ENCODE results near the gene GDF7.

The GDF7 gene

GRCh38 chr2:20630967-20631366, 36.0 kb upstream of the GDF7 start:
- no peak for TF ChIP-seq TARDBP (IDR thresholded peaks at IDR 0.05)
- TF ChIP-seq SP1 (IDR thresholded peaks at IDR 0.05): no peak
- no peak for TF ChIP-seq LEF1 (IDR thresholded peaks at IDR 0.05; ENCODE audit: borderline replicate concordance)
- no peak for TF ChIP-seq ELF4 (IDR thresholded peaks at IDR 0.05)
- no peak for TF ChIP-seq BHLHE40 (IDR thresholded peaks at IDR 0.05; ENCODE audit: borderline replicate concordance)
- TF ChIP-seq HDGF (IDR thresholded peaks at IDR 0.05; ENCODE audit: borderline replicate concordance): no peak
- no peak for TF ChIP-seq FOXK2 (IDR thresholded peaks at IDR 0.05)
- TF ChIP-seq CTBP1 (IDR thresholded peaks at IDR 0.05; ENCODE audit: borderline replicate concordance): no peak
- no peak for TF ChIP-seq SUZ12 (IDR thresholded peaks at IDR 0.05)
- TF ChIP-seq FOXM1 (IDR thresholded peaks at IDR 0.05; ENCODE audit: borderline replicate concordance): no peak
- no peak for TF ChIP-seq ZNF384 (IDR thresholded peaks at IDR 0.05)
- TF ChIP-seq NFRKB (IDR thresholded peaks at IDR 0.05): no peak
- no peak for TF ChIP-seq FOXA1 (IDR thresholded peaks at IDR 0.05)
- no peak for TF ChIP-seq L3MBTL2 (conservative IDR thresholded peaks at IDR 0.05)
- no peak for TF ChIP-seq PKNOX1 (IDR thresholded peaks at IDR 0.05)
- ChIA-PET CTCF (interaction anchor here (1.4 kb wide), 1 partner anchor 12 kb away, joined by 3 read pairs; no protein-coding TSS in a partner anchor), POLR2A (interaction anchor here (1.8 to 8.0 kb wide), 2 partner anchors 181 to 184 kb away, joined by 5 to 81 read pairs; partner anchors contain the start of gene RHOB)
- no peak for DNase-seq (ENCODE audit: extremely low spot score)

GRCh38 chr2:20631617-20632307, 35.2 kb upstream of the GDF7 start:
- no peak for DNase-seq (ENCODE audit: extremely low spot score)
- TF ChIP-seq CTBP1 (IDR thresholded peaks at IDR 0.05; ENCODE audit: borderline replicate concordance): no peak
- TF ChIP-seq SP1 (IDR thresholded peaks at IDR 0.05): no peak
- no peak for TF ChIP-seq L3MBTL2 (conservative IDR thresholded peaks at IDR 0.05)
- no peak for TF ChIP-seq FOXM1 (IDR thresholded peaks at IDR 0.05; ENCODE audit: borderline replicate concordance)
- TF ChIP-seq FOXK2 (IDR thresholded peaks at IDR 0.05): no peak
- TF ChIP-seq SUZ12 (IDR thresholded peaks at IDR 0.05): no peak
- no peak for TF ChIP-seq PKNOX1 (IDR thresholded peaks at IDR 0.05)
- no peak for TF ChIP-seq ZNF384 (IDR thresholded peaks at IDR 0.05)
- TF ChIP-seq ELF4 (IDR thresholded peaks at IDR 0.05): no peak
- no peak for TF ChIP-seq FOXA1 (IDR thresholded peaks at IDR 0.05)
- no peak for TF ChIP-seq HDGF (IDR thresholded peaks at IDR 0.05; ENCODE audit: borderline replicate concordance)
- TF ChIP-seq ARNT (IDR thresholded peaks at IDR 0.05): no peak
- no peak for TF ChIP-seq BHLHE40 (IDR thresholded peaks at IDR 0.05; ENCODE audit: borderline replicate concordance)
- ChIA-PET POLR2A (interaction anchor here (1.3 to 8.0 kb wide), 2 partner anchors 182 to 184 kb away, joined by 4 to 81 read pairs; partner anchors contain the start of gene RHOB), CTCF (no interaction called here)

GRCh38 chr2:20632446-20632990, 34.4 kb upstream of the GDF7 start:
- ChIA-PET CTCF (interaction anchor here (1.0 kb wide), 1 partner anchor 122 kb away, joined by 3 read pairs; no protein-coding TSS in a partner anchor), POLR2A (interaction anchor here (1.3 to 8.0 kb wide), 2 partner anchors 183 to 185 kb away, joined by 4 to 81 read pairs; partner anchors contain the start of gene RHOB)
- no peak for DNase-seq (ENCODE audit: extremely low spot score)
- TF ChIP-seq SUZ12 (IDR thresholded peaks at IDR 0.05) (no peak), HDGF (IDR thresholded peaks at IDR 0.05; ENCODE audit: borderline replicate concordance) (no peak)

GRCh38 chr2:20633001-20633400, 33.9 kb upstream of the GDF7 start:
- no peak for TF ChIP-seq ELF4 (IDR thresholded peaks at IDR 0.05)
- TF ChIP-seq BHLHE40 (IDR thresholded peaks at IDR 0.05; ENCODE audit: borderline replicate concordance): no peak
- TF ChIP-seq CTBP1 (IDR thresholded peaks at IDR 0.05; ENCODE audit: borderline replicate concordance): no peak
- TF ChIP-seq FOXK2 (IDR thresholded peaks at IDR 0.05): no peak
- TF ChIP-seq LEF1 (IDR thresholded peaks at IDR 0.05; ENCODE audit: borderline replicate concordance): no peak
- no peak for TF ChIP-seq PKNOX1 (IDR thresholded peaks at IDR 0.05)
- TF ChIP-seq L3MBTL2 (conservative IDR thresholded peaks at IDR 0.05): no peak
- no peak for TF ChIP-seq SP1 (IDR thresholded peaks at IDR 0.05)
- TF ChIP-seq FOXA1 (IDR thresholded peaks at IDR 0.05): no peak
- no peak for TF ChIP-seq SUZ12 (IDR thresholded peaks at IDR 0.05)
- TF ChIP-seq ARNT (IDR thresholded peaks at IDR 0.05): no peak
- TF ChIP-seq FOXM1 (IDR thresholded peaks at IDR 0.05; ENCODE audit: borderline replicate concordance): no peak
- TF ChIP-seq HDGF (IDR thresholded peaks at IDR 0.05; ENCODE audit: borderline replicate concordance): no peak
- no peak for TF ChIP-seq NFRKB (IDR thresholded peaks at IDR 0.05)
- TF ChIP-seq TARDBP (IDR thresholded peaks at IDR 0.05): no peak
- TF ChIP-seq ZNF384 (IDR thresholded peaks at IDR 0.05): no peak
- no peak for DNase-seq (ENCODE audit: extremely low spot score)
- POLR2A ChIA-PET: interaction anchor here (1.3 to 8.0 kb wide), 3 partner anchors 183 to 186 kb away, joined by 4 to 81 read pairs (median 10); partner anchors contain the start of gene RHOB
- CTCF ChIA-PET: interaction anchor here (1.0 kb wide), 1 partner anchor 123 kb away, joined by 3 read pairs; no protein-coding TSS in a partner anchor

- DNase-seq (ENCODE audit: extremely low spot score): no peak
- POLR2A ChIA-PET: interaction anchor here (1.5 to 8.0 kb wide), 3 partner anchors 184 to 189 kb away, joined by 6 to 81 read pairs (median 10); partner anchors contain the start of gene RHOB
- no peak for TF ChIP-seq NFRKB (IDR thresholded peaks at IDR 0.05)
- no peak for TF ChIP-seq FOXM1 (IDR thresholded peaks at IDR 0.05; ENCODE audit: borderline replicate concordance)
- TF ChIP-seq CTBP1 (IDR thresholded peaks at IDR 0.05; ENCODE audit: borderline replicate concordance): no peak
- no peak for TF ChIP-seq TARDBP (IDR thresholded peaks at IDR 0.05)
- CTCF ChIA-PET: interaction anchor here (0.8 to 2.4 kb wide), 8 partner anchors 8 to 195 kb away, joined by 3 to 24 read pairs (median 5); partner anchors contain the start of gene RHOB
Measured at GRCh38 chr2:20633794-20634506, 33.0 kb upstream of the GDF7 start.
